IPS-20b (cell line): Measurements from ENCODE around the gene LNPEP.
"Not testable (repeated sequence)": the region's sequence is repeated elsewhere in the genome, so short reads cannot be mapped to it uniquely, and the experiment has no call there.

ENCODE experiments used
- H3K27ac ChIP-seq: one replicate; pipeline ENCODE4 v1.5.1; 2013; ENCODE audit warnings: low read length
- H3K27me3 ChIP-seq: 2 replicates; pipeline ENCODE4 v1.6.1; 2013; ENCODE audit warnings: mild to moderate bottlenecking, low read length, inconsistent platforms; ENCODE audit not compliant: insufficient read depth
- H3K36me3 ChIP-seq: 2 replicates; pipeline ENCODE4 v1.6.1; 2013; ENCODE audit warnings: low read depth, mild to moderate bottlenecking, inconsistent platforms, low read length, moderate library complexity; ENCODE audit not compliant: insufficient read depth
- H3K4me1 ChIP-seq: 2 replicates; pipeline ENCODE4 v1.6.1; 2013; ENCODE audit warnings: mild to moderate bottlenecking, control low read depth, inconsistent platforms, low read length, moderate library complexity; ENCODE audit not compliant: insufficient read depth
- H3K4me3 ChIP-seq: 2 replicates; pipeline ENCODE4 v1.5.1; 2013; ENCODE audit warnings: mild to moderate bottlenecking, low read length, inconsistent platforms
- H3K9ac ChIP-seq: 2 replicates; pipeline ENCODE4 v1.6.1; 2013; ENCODE audit warnings: low read depth, mild to moderate bottlenecking, inconsistent platforms, low read length, moderate library complexity
- H3K9me3 ChIP-seq: 2 replicates; pipeline ENCODE4 v1.6.1; 2013; ENCODE audit warnings: mild to moderate bottlenecking, low read depth, low read length, inconsistent platforms; ENCODE audit not compliant: insufficient read depth

Gene LNPEP

DNA sequence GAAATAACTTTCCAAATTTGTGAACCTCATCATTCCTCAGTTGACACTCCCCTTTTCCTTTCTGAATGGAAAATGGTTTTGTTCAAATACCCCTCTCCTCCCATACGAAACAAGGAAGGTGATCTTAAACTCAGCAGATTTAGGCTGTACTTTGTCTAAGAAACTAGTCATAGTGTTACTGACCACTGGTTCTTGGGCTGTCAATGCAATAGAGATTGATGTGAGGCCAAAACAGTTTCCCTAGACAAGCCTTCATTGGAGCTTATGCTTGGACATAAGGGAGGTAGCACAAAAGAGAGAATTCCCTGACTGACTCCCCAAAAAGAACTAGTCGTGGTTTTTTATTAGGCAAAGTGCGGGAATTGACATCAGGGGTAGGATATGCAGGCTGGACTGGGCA, 5.3 kb upstream of the LNPEP start:
- Histone ChIP-seq H3K9me3 (no peaks in the 10 kb centered on the region), H3K27me3 (peaks cover 10% of the 10 kb centered on the region; the same call in 1 of the 2 replicates), H3K9ac (no peak overlapping the region), H3K4me3 (no peak overlapping the region), H3K27ac (no peak overlapping the region), H3K4me1 (peaks cover 11% of the 10 kb centered on the region), H3K36me3 (no peaks in the 10 kb centered on the region)

DNA sequence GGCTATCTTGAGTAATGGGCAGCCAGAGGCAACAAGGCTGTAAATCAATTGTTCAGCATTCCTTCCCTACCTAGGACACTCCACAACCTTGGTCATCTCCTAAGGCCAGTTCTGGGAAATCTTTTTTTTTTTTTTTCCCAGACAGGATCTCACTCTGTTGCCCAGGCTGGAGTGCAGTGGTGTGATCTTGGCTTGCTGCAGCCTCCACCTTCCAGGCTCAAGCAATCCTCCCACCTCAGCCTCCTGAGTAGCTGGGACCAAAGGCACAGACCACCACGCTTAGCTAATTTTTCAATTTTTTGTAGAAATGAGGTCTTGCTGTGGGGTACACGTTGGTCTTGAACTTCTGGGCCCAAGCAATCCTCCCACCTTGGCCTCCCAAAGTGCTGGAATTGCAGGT, 4.8 kb upstream of the LNPEP start:
- not testable (repeated sequence) for H3K36me3 ChIP-seq, H3K9me3 ChIP-seq, H3K27ac ChIP-seq, H3K9ac ChIP-seq, H3K4me3 ChIP-seq, H3K27me3 ChIP-seq
- H3K4me1 ChIP-seq, result peaks cover 11% of the 10 kb centered on the region

DNA sequence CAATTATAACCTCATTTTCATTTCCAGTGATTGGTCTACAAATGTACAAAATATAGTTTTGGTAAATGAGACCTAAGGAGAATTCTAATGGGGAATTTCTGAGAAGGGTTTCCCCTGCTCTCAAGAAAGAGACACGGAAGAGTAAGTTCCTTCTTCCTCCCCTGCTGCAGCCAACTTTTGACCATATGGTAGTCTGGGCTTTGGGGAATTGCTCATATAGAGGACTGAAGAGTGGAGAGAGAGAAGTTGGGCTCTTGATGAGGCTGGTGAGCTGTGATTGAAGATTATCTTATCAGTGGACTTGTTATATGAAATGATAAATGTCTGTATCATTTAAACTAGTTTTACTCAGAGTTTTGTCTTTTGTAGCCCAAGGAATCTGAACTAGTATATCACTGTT, 4.3 kb upstream of the LNPEP start:
- Histone ChIP-seq H3K9ac (no peak overlapping the region), H3K36me3 (no peaks in the 10 kb centered on the region), H3K27ac (no peak overlapping the region), H3K4me3 (no peak overlapping the region), H3K4me1 (peaks cover 11% of the 10 kb centered on the region), H3K27me3 (peaks cover 14% of the 10 kb centered on the region), H3K9me3 (no peaks in the 10 kb centered on the region)

DNA sequence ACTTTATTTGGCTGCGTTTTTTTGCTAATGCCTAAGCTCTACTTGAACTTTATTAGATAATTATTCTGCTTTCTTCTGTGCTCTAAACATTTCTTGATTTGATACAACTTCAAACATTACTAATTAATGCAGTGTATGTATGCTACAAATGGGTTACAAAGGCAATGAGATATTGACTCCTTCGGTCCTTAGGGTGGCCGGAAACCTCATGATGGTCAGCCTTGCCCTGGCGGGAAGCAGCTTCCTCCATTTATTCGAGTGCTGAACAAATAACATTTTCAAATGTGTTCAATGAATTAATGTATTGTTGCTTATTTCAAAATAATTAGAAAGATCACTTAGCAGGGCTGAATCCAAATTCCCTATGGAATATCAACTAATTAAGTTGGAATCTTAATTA, 3.9 kb upstream of the LNPEP start:
- H3K27ac ChIP-seq, result no peak overlapping the region
- no peaks in the 10 kb centered on the region for H3K36me3 ChIP-seq
- peaks cover 11% of the 10 kb centered on the region for H3K4me1 ChIP-seq
- no peak overlapping the region for H3K4me3 ChIP-seq
- no peak overlapping the region for H3K9ac ChIP-seq
- no peaks in the 10 kb centered on the region for H3K9me3 ChIP-seq
- peaks cover 18% of the 10 kb centered on the region for H3K27me3 ChIP-seq

DNA sequence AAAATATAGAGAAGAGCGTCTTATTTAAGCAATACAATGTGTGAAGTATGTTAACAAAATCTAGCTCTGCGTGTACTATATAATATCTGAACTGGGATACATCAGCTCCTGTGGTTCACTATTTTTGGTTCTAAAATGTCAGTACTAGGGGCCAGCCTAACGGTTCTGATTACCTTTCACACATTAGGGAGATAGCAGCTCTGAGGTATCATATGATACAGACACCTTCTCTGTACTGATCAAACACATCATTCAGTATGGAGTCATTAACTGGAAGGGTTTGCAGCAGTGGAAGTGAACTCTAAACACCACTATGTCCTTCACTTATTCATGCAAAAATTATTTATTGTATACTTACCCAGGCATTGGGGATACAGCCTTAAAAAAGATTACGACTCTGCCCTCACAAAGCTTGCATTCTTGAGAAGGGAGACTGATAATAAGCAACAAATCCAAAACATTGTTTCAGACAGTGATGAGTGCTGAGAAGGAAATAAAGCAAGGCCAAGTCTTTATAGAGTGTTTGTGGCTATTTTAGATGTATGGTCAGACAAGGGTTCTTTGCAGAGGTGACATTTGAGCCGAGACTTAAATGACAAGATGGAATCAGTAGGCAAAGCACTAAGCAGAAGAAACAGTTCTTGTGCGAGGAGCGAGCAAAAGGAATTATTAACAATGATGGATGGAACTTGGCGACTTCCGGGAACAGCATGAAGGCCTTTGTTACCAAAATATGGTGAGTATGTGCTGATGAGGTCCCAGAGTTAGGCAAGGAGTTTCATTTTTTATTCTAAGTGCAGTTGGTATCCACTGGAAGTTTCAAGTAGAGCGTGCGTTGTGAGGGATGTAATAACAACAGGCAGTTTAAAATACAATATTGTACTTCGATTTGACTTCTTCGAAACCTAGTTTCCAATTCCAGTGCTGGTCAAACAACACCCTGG, 1.8 kb upstream of the LNPEP start:
- Histone ChIP-seq H3K4me1 (peaks cover 11% of the 10 kb centered on the region), H3K4me3 (peak overlapping the region; percentile 98), H3K27me3 (peaks cover 35% of the 10 kb centered on the region), H3K27ac (no peak overlapping the region), H3K9me3 (no peaks in the 10 kb centered on the region), H3K36me3 (no peaks in the 10 kb centered on the region), H3K9ac (peak overlapping the region; percentile 54; the same call in 1 of the 2 replicates)

DNA sequence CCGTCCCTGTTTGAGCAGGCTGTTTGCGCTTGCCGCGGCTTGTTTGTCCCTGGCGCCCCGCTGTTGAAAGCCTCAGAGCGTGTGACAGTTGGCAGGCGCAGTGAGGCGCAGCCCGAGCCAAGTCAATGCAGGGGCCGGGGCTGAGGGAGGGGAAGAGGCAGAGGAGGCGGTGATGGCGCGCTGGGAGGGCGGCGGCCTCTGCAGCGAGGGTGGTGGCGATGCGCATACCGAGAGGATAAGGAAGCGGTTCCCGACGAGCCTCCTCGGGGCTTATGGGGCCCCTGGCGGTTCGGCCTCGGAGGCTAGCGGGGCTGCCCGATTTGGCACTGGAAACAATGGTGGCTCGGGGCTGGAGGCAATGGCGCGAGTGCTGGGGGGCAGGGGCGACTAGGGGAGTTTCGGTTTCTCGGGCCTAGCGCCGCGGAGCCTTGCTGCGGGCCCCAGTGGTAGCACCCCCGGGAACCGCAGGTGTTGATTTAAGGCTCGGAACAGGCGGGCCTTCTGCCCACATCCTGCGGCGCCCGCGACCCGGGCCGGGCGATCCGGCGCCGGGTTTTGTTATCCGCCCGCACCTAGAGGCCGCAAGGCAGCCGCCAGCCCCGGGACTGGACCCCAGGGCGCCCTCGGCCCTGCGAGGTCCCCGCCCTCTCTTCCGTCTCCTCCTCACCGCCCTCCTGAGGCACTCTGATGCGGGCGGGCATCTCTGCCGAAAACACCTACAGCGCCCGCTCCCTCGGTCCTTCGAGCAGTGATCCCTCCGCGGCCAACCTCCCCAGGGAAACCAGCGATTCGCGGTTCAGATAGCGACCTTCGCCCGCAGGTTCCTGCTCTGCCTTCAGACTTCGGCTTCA, 947 bp upstream of the LNPEP start:
- Histone ChIP-seq H3K9ac (peak overlapping the region; percentile 91), H3K4me1 (peaks cover 11% of the 10 kb centered on the region), H3K27me3 (peaks cover 35% of the 10 kb centered on the region), H3K36me3 (no peaks in the 10 kb centered on the region), H3K4me3 (peak overlapping the region; percentile 98), H3K27ac (peak overlapping the region; percentile 59), H3K9me3 (no peaks in the 10 kb centered on the region)

DNA sequence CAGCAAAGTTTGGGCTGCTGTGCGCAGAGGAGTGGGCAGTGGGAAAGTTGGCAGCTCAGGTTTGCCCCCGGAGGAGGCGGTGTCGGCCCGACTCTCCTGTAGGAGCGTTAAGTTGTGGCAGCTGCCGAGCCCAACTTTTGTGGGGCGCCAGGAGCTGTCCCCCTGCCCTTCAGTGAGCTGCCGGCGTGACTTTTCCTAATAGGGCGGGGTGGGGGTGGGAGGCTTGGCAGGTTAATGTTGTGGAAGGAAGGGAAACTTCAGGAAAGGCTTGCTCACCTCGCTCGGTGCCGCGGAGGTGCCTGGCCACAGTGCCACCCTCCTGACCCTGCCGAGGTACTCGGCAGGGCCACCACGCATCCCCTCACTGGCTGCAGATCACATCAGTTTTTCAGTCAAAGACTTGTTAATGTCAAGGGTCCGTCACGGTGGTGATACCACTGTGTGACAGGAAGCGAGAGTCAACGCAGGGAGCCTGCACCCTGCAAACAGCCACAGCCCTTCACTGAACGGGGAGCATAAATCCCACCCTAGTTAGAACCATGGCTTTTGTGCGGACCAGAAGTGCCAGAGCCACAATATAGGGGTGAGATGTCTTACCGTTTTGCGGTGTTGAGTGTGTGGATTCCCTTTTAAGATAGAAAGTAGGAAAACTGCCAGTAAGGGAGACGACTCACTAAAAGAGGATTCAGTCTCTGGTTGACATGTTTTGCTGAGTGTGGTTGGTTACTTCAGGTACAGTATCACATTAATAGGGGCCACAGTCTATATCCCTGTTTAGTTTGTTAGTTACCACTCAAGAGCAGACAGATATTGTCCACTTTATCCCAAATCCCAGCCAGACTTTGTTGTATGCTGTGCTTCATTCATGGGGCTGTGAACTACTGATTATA, 796 bp downstream of the LNPEP start:
- no peaks in the 10 kb centered on the region for H3K9me3 ChIP-seq
- no peak overlapping the region for H3K27ac ChIP-seq

DNA sequence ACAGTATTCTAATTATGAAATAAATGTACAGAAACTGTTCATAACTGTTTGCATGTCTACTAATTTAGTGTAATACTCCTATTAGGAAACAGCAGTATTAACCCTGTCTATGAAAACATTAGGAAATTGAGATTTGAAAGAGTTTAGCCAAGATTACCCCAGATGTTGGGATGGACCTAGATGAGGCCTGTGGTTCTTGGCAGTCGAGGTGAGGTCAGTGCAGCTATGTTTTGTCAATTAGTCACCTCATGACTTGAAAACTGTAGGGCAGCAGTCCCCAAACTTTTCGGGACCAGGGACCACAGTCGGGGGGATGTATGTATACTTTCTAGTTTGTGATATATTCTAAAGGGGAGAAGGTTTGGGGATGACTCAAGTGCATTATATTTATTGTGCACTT, 4.7 kb downstream of the LNPEP start:
- no peaks in the 10 kb centered on the region for H3K9me3 ChIP-seq
- no peaks in the 10 kb centered on the region for H3K36me3 ChIP-seq
- H3K4me3 ChIP-seq, result no peak overlapping the region
- H3K4me1 ChIP-seq, result no peaks in the 10 kb centered on the region; the same call in 1 of the 2 replicates
- H3K27ac ChIP-seq, result no peak overlapping the region
- H3K9ac ChIP-seq, result no peak overlapping the region
- H3K27me3 ChIP-seq, result peaks cover 26% of the 10 kb centered on the region

More for the DNA sequence above, 796 bp downstream of the LNPEP start:
- Histone ChIP-seq H3K27me3 (peaks cover 35% of the 10 kb centered on the region), H3K9ac (no peak overlapping the region), H3K4me3 (peak overlapping the region; percentile 98), H3K4me1 (peaks cover 11% of the 10 kb centered on the region), H3K36me3 (no peaks in the 10 kb centered on the region)

DNA sequence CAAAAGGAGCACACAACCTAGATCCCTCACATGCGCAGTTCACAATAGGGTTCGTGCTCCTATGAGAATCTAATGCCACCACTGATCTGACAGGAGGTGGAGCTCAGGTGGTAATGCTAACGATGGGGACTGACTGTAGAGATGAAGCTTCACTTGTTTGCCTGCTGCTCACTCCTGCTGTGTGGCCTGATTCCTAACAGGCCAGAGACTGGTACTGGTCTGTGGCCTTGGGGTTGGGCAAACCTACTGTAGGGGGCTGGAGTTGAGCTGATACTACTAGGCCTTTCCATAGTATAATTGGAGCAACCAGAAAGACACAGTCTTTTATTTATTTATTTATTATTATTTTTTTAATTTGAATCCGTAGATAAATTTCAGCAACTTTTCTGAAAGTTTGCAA, 5.3 kb downstream of the LNPEP start:
- Histone ChIP-seq H3K4me1 (no peaks in the 10 kb centered on the region; the same call in 1 of the 2 replicates), H3K4me3 (no peak overlapping the region), H3K9ac (no peak overlapping the region), H3K9me3 (no peaks in the 10 kb centered on the region), H3K27me3 (peaks cover 26% of the 10 kb centered on the region), H3K36me3 (no peaks in the 10 kb centered on the region), H3K27ac (no peak overlapping the region)

DNA sequence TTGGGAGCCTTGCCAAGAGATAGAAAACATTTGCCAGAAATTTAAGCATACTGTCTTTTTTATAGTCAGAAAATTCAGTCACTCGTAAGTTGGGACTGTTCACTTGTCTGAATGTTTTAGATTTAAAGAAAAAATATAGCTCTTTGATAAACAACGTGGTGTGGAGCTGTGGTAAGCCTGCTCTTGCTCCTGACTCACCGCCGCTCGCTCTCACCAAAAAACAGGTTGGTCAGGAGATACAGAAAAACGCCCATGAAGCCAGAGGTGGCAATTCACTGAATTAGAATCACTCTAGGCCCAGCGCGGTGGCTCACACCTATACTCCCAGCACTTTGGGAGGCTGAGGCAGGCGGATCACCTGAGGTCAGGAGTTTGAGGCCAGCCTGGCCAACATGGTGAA, 6.2 kb downstream of the LNPEP start:
- H3K4me1 ChIP-seq, result no peaks in the 10 kb centered on the region
- H3K27ac ChIP-seq, result no peak overlapping the region
- H3K4me3 ChIP-seq, result no peak overlapping the region

DNA sequence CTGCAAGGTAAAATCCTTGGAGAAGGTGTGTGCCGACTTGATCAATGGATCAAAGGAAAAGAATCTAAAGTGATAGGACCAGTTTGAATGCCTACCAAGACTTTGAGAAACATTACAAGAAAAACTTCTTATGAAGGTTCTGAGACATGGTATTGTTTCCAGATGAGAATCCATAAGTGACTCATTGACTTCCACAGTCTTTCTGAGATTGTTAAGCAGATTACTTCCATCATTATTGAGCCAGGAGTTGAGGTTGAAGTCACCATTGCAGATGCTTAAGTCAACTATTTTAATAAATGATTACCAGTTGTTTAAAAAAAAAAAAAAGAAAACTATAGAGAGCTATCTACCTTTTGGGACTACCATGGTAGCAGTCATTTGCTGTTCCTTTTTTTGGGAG, 7.0 kb downstream of the LNPEP start:
- no peak overlapping the region for H3K9ac ChIP-seq
- H3K4me3 ChIP-seq, result no peak overlapping the region
- H3K36me3 ChIP-seq, result no peaks in the 10 kb centered on the region
- H3K27me3 ChIP-seq, result peaks cover 8% of the 10 kb centered on the region
- no peak overlapping the region for H3K27ac ChIP-seq
- H3K4me1 ChIP-seq, result no peaks in the 10 kb centered on the region
- H3K9me3 ChIP-seq, result no peaks in the 10 kb centered on the region

More for the DNA sequence above, 6.2 kb downstream of the LNPEP start:
- Histone ChIP-seq H3K36me3 (no peaks in the 10 kb centered on the region), H3K9me3 (no peaks in the 10 kb centered on the region), H3K27me3 (peaks cover 17% of the 10 kb centered on the region), H3K9ac (no peak overlapping the region)
